NCI-H524 treated with DMSO at 0.1 percent for 48 hours (cell line): ENCODE measurements around the gene CHN2.
A peak's percentile ranks its signal among the peaks of the same experiment; 100 is the strongest.

Experiments
- DNase-seq: peaks from one replicate; lab custom pipeline; 2025; lab: John Stamatoyannopoulos, UW

CHN2 gene

GRCh38 chr7:29469976-29470557, 275.5 kb downstream of the CHN2 start:
- DNase-seq: no peak

DNA sequence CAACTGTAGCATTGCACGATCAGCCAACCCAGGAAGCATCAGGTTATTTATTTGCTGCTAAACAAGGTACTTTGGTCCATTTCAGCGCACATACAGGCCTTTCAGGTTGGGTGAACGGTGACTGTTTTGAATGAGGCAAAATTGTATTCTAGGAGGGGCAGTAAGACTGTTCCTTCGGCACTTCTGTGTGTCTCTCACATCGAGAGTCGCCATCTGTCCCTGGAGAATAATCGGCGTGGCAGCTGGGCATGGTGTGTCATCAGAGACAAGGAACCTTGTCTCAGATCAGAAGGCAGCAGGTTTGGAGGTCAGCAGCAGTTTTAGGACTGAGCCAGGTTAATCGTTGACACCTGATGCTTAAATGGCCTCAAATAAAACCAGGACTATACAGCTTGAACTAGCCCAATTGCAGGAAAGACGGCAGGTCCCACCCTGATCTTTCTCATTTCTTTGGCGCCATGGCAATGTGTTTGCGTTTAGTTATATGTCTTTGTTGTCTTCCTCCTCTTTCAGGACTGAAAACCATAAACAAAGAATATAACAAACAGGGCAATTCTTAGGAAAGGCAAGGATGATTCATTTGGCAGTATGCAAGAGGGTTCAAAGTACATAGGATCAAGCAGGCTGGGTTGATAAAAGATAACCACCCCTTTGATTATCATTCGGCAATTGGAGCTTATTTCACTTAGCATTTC, 277.0 kb downstream of the CHN2 start:
- DNase-seq: peak; percentile 51

DNA sequence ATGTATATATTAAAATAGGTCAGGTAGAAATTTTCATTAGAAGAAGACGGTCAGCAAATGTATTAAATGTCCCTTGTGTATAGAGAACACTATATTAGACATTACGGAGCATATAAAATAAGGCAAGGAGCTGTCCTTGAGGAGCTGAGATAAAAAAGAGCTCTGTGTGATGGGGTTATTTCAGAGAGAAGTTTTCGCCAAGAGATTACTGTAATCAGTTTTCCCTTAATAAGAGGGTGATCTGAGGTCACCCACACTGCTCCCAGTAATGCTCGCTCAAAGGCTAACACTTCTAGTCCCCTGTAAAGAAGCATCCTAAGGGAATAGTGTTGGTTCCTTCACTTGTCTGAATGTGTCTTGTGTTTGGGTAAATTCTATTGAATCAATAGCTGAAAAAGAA, 282.3 kb downstream of the CHN2 start:
- DNase-seq: no peak

GRCh38 chr7:29478226-29478625, 283.7 kb downstream of the CHN2 start:
- DNase-seq: no peak

- DNase-seq: no peak
Observed at GRCh38 chr7:29478687-29479240, 284.2 kb downstream of the CHN2 start.

DNA sequence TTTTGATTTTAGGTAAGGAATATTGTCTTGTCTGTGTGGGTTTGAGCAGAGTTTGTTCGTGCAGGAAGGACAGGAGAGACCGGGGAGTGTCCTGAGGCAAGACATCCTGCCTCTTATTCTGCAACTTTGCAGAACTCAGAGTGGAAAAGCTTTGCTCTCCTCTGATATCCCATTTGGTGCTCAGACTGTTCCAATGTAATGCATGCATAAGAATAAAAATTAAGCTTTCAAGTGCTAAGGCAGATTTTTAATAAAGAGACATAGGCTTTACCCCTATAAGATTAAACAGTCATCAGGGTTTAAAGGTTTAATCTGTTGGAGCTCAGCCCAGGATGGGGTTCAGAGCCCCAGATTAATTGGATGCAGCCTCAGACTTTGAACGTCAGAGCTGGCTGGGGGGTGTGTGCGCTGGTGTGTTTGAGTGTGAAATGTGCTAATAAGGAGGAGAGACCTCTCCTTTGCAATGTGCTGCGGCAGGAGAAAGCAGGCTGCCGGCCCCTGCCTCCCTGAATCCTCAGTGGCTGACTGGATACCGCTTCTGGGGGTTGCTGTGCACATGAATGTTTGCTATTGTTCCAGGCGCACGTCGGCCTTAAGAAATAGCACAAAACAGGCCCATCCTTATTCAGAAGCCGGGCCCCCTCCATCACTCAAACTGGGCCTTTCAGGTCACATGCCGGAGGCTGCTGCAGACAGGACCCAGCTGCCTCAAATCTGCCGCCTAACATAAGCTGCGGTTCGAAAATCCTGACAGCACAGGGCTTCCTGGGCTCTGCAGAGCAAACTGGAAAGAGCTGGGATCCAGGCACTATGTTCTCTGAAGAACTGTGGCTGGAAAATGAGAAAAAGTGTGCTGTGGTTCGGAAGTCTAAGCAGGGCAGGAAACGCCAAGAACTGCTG, 285.0 kb downstream of the CHN2 start:
- DNase-seq: no peak

GRCh38 chr7:29480451-29480850, 285.9 kb downstream of the CHN2 start:
- DNase-seq: no peak

- DNase-seq: no peak
Observed at GRCh38 chr7:29480934-29481651, 286.5 kb downstream of the CHN2 start.

- no peak for DNase-seq
Observed at GRCh38 chr7:29482056-29482455, 287.5 kb downstream of the CHN2 start.

GRCh38 chr7:29483219-29484104, 288.9 kb downstream of the CHN2 start:
- DNase-seq: no peak

GRCh38 chr7:29484280-29484679, 289.7 kb downstream of the CHN2 start:
- DNase-seq: no peak

DNA sequence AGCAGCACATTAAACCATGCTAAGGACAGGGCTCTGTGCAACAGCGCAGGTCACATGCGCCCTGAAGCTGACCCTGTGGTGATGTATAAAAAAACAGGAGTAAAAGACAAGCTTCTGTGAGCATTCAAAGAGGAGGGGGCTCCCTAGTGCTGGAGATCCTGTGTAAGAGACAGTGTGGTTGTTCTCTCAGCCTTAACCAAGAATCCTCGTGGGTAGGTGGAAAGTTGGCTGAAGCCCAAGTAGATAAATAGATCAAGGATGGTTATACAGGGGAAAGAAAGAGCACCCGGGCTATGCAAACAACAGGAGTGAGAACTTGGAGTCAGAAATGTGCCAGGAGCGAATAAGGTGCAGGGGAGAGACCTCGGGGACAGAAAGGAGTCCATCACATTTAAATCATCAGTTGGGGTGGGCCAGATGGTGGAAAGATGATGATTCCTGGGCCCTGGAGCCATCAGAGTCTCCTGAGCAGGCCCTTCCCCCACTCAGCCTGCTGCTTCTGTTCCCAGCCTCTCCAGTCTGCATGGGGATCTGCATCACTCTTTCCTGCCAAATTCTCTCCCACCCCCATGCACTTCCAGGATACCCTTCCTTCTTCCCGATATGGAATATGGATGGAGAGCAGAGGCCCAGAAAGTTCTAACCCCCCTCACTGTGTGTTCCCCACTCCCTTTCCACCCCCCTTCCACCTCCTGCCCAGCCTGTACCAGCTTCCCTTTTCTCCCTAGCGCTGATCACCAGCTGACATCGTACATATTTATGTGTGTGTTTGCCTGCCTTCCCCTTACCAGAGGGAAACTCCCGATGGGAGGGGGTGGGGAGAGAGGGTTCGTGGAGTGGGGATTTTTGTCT, 291.0 kb downstream of the CHN2 start:
- DNase-seq: no peak

- DNase-seq: no peak
Observed at GRCh38 chr7:29486191-29486700, 291.7 kb downstream of the CHN2 start.

GRCh38 chr7:29487424-29487823, 292.8 kb downstream of the CHN2 start:
- no peak for DNase-seq

GRCh38 chr7:29488203-29488970, 293.8 kb downstream of the CHN2 start:
- no peak for DNase-seq

DNA sequence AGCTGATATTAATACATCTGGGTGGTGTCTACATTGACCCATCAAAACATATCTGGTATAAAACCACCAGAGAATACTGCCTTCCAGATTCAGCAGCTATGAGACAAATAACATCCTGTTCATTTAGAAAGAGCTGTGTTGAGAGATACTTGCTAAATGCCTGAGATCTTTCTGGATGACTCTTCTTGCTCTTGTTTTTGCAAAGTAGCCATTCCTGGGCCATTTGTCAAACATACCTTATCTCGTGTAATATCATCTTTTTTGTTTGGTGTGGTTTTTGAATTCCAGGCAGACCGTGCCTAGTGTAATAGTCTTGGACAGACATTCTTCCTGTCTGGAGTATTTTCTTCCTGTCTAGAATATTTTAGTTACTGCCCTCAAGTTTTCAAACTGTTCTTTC, 294.4 kb downstream of the CHN2 start:
- no peak for DNase-seq

DNA sequence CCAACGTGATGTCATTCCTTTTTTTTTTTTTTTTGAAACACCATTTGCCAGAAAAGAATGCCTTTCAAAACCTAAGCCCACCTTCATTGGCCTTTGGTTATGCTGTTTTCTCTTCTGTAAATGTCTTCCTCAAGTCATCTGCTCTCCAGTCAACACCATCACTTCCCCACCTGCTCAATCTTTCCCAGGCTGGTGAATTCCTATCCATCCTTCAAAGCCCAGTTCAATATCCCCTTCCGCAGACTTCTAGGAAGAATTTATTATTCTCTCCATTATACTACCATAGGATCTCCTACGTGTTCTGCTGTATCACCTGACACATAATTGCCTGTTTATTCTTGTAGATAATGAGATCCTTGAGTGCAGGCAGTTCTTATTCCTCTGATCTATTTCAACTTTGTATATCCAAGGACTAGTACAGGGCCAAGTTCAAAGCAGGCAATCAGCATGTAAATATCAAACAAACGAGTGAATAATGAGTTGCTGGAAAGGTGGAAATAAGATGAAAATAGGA, 295.6 kb downstream of the CHN2 start:
- no peak for DNase-seq

GRCh38 chr7:29494350-29494749, 299.8 kb downstream of the CHN2 start:
- DNase-seq: no peak

DNA sequence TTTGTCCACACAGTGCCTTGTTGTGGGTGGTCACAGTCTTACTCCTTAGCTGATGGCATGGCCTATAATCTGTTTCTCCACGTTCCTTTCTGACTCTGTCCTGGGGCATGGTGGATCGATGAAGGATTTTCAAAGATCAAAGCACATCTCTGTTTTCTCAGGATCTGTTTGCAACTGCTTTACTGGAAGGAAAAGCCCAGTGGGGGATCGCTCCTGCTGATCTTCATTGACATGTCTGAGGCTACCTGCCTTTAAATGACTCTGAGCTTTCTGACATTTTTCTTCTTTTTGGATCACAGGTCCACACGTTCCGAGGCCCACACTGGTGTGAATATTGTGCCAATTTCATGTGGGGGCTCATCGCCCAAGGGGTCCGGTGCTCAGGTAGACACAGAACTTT, 301.1 kb downstream of the CHN2 start:
- no peak for DNase-seq
